ENCODE data around the gene PLEK.
"Not testable (repeated sequence)": the region's sequence is repeated elsewhere in the genome, so short reads cannot be mapped to it uniquely, and the experiment has no call there.

The PLEK gene

GRCh38 chr2:68377137-68377780 is 12.2 kb downstream of the PLEK start:
- no peak for TF ChIP-seq CTCF (IDR thresholded peaks at IDR 0.05; ENCODE audit: control extremely low read depth, extremely low read depth, low read depth, missing control alignments)
- DNase-seq (ENCODE audit: extremely low spot score): no peak
- POLR2A ChIA-PET: no interaction called here
- CTCF ChIA-PET: interaction anchor here (1.2 kb wide), 1 partner anchor 64 kb away, joined by 3 read pairs; no protein-coding TSS in a partner anchor

- DNase-seq (ENCODE audit: extremely low spot score); POLR2A ChIA-PET: not testable (repeated sequence)
- CTCF ChIA-PET: interaction anchor here (0.7 to 1.9 kb wide), 4 partner anchors 10 to 85 kb away, joined by 3 to 11 read pairs (median 4); no protein-coding TSS in a partner anchor
Measured at GRCh38 chr2:68378779-68379178, 13.7 kb downstream of the PLEK start.

- no peak for TF ChIP-seq CTCF (IDR thresholded peaks at IDR 0.05; ENCODE audit: control extremely low read depth, extremely low read depth, low read depth, missing control alignments)
- peak; percentile 34 for DNase-seq (ENCODE audit: extremely low spot score)
- CTCF ChIA-PET: interaction anchor here (0.7 to 1.9 kb wide), 4 partner anchors 10 to 84 kb away, joined by 3 to 11 read pairs (median 4); no protein-coding TSS in a partner anchor
- POLR2A ChIA-PET: no interaction called here
Measured at GRCh38 chr2:68379184-68379708, 14.2 kb downstream of the PLEK start.

GRCh38 chr2:68383778-68384177 is 18.7 kb downstream of the PLEK start:
- TF ChIP-seq CTCF (IDR thresholded peaks at IDR 0.05; ENCODE audit: control extremely low read depth, extremely low read depth, low read depth, missing control alignments): no peak
- no peak for DNase-seq (ENCODE audit: extremely low spot score)
- ChIA-PET CTCF (interaction anchor here (2.1 to 2.5 kb wide), 2 partner anchors 12 to 58 kb away, joined by 8 to 11 read pairs; no protein-coding TSS in a partner anchor), POLR2A (no interaction called here)

GRCh38 chr2:68384485-68385107 is 19.5 kb downstream of the PLEK start:
- no peak for TF ChIP-seq CTCF (IDR thresholded peaks at IDR 0.05; ENCODE audit: control extremely low read depth, extremely low read depth, low read depth, missing control alignments)
- DNase-seq (ENCODE audit: extremely low spot score): no peak
- CTCF ChIA-PET: interaction anchor here (0.9 to 2.5 kb wide), 2 partner anchors 12 to 57 kb away, joined by 3 to 11 read pairs; no protein-coding TSS in a partner anchor
- POLR2A ChIA-PET: no interaction called here

GRCh38 chr2:68385220-68385906 is 20.3 kb downstream of the PLEK start:
- POLR2A ChIA-PET: no interaction called here
- DNase-seq (ENCODE audit: extremely low spot score): peak; percentile 31
- TF ChIP-seq CTCF (IDR thresholded peaks at IDR 0.05; ENCODE audit: control extremely low read depth, extremely low read depth, low read depth, missing control alignments): no peak
- CTCF ChIA-PET: interaction anchor here (0.9 to 2.5 kb wide), 2 partner anchors 12 to 56 kb away, joined by 3 to 11 read pairs; no protein-coding TSS in a partner anchor

All from GM10248 (cell line).